Natural killer cell (primary cell): Measurements from ENCODE around the gene ARHGAP26. TPM values are rescaled to one million over a fixed set of nuclear protein-coding genes. Genes with fewer than 3 reads are reported as not detected.

ENCODE experiments used
- ATAC-seq, 3 donors: fragments of 150-1000 bp in 2 of 3; fragments of 200-7000 bp in 1 of 3; cut with Tn5 transposase; 1 replicate in 1 of 3; 2 replicates in 2 of 3; pipeline ENCODE4 v1.10.0; 2021; ENCODE audit warnings: mild to moderate bottlenecking in 2 of 3, moderate library complexity in 2 of 3
- DNase-seq, 2 donors: peaks; one replicate each; pipeline versions ENCODE4 v3.0.0 to v3.0.0-alpha.2; 2013 to 2021; ENCODE audit warnings: mixed read lengths in 1 of 2
- H3K27ac ChIP-seq: one replicate; pipeline ENCODE4 v1.5.1; 2013; ENCODE audit warnings: mild to moderate bottlenecking, low read length
- H3K27me3 ChIP-seq: one replicate; pipeline ENCODE4 v1.6.1; 2013; ENCODE audit warnings: low read length; ENCODE audit not compliant: control insufficient read depth, insufficient read depth
- H3K36me3 ChIP-seq: one replicate; pipeline ENCODE4 v1.6.1; 2013; ENCODE audit warnings: low read length; ENCODE audit not compliant: control insufficient read depth, insufficient read depth
- H3K4me1 ChIP-seq: one replicate; pipeline ENCODE4 v1.6.1; 2013; ENCODE audit warnings: low read length; ENCODE audit not compliant: control insufficient read depth, insufficient read depth
- H3K4me3 ChIP-seq: one replicate; pipeline ENCODE4 v1.5.1; 2013; ENCODE audit warnings: low read length
- H3K9me3 ChIP-seq: one replicate; pipeline ENCODE4 v1.6.1; 2013; ENCODE audit warnings: low read length; ENCODE audit not compliant: control insufficient read depth, insufficient read depth
- H3K27ac Mint-ChIP-seq, 2 donors: one replicate each; pipeline ENCODE4 v1.8.0; 2022; ENCODE audit warnings: mild to moderate bottlenecking in 2 of 2, mixed read lengths in 2 of 2, moderate library complexity in 1 of 2
- H3K27me3 Mint-ChIP-seq, 2 donors: one replicate each; pipeline ENCODE4 v1.8.0; 2022; ENCODE audit warnings: low read depth in 2 of 2, mixed read lengths in 2 of 2
- H3K36me3 Mint-ChIP-seq: one replicate; pipeline ENCODE4 v1.8.0; 2022; ENCODE audit warnings: mixed read lengths
- H3K4me1 Mint-ChIP-seq, 2 donors: one replicate each; pipeline ENCODE4 v1.8.0; 2022; ENCODE audit warnings: mixed read lengths in 2 of 2
- H3K4me3 Mint-ChIP-seq: one replicate; pipeline ENCODE4 v1.8.0; 2022; ENCODE audit warnings: mild to moderate bottlenecking, moderate library complexity, mixed read lengths
- H3K9me3 Mint-ChIP-seq, 2 donors: one replicate each; pipeline ENCODE4 v1.8.0; 2022; ENCODE audit warnings: mixed read lengths in 2 of 2
- WGBS: methylation state at CpG from one replicate; pipeline ENCODE4 v1.1.7; 2013; ENCODE audit warnings: missing lambda C conversion rate; ENCODE audit not compliant: insufficient coverage; 5-methylcytosine and 5-hydroxymethylcytosine counted together
- intact Hi-C: fragments of 100-400 bp; cut with micrococcal nuclease; formaldehyde crosslinking; loops from one replicate; pipeline ENCODE4 v1.14.2; 2022
- total RNA-seq, 4 donors: library from RNA; stranded (reverse); fragments of 120-200 nt in 1 of 4; gene quantifications; one replicate each; pipeline versions ENCODE4 v1.2.3 to v1.2.4, GENCODE V29; 2013 to 2022
- TF ChIP-seq, protein P1 (sequence below): fragments of 200-600 bp; IDR thresholded peaks from one replicate; pipeline ENCODE4 v1.8.0; 2022; ENCODE audit warnings: antibody characterized with exemption

Gene ARHGAP26
- total RNA-seq, 3 donors from 2014 or later (not counting 1 experiment from before 2014, with no cell fraction given): 153 to 159 (median 158) TPM

DNA sequence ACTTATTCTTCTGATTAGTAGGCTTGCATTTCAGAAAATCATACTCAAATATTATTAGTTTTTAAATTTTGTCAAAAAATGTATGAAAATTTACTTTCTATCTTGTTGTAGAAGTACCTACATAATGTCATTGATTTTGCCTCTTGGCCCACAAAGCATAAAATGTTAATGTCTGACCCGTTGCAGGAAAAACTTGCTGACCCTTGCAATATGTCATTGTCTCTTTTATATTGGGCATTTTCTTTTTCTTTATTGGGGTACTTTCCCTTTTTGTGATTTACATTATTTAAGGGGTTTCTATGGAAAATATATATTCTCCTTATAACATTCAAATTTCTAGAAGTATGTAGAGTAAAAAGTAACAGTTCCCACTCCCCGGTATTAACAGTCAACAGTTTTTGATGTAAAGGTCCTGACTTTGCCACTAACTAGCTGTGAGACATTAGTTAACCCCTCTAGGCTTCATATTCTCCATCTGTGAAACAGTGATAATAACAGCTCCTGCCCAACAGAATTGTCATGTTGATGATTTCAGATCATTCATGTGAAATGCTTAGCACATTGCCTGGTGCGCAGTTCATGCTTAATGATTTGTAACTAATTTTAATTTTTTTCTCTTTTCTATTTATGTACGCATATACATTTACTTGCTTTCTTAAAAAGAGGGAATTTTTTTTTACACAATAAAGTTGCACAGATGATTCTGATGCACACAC is 243.2 kb downstream of the ARHGAP26 start:
- Histone ChIP-seq H3K4me1 (peaks cover 15% of the 10 kb centered on the region), H3K27me3 (no peaks in the 10 kb centered on the region), H3K27ac (no peak overlapping the region), H3K9me3 (no peaks in the 10 kb centered on the region), H3K36me3 (peaks cover 22% of the 10 kb centered on the region), H3K4me3 (no peak overlapping the region)
- H3K27me3 Mint-ChIP-seq: no peaks in the 10 kb centered on the region
- TF ChIP-seq, protein P1, sequence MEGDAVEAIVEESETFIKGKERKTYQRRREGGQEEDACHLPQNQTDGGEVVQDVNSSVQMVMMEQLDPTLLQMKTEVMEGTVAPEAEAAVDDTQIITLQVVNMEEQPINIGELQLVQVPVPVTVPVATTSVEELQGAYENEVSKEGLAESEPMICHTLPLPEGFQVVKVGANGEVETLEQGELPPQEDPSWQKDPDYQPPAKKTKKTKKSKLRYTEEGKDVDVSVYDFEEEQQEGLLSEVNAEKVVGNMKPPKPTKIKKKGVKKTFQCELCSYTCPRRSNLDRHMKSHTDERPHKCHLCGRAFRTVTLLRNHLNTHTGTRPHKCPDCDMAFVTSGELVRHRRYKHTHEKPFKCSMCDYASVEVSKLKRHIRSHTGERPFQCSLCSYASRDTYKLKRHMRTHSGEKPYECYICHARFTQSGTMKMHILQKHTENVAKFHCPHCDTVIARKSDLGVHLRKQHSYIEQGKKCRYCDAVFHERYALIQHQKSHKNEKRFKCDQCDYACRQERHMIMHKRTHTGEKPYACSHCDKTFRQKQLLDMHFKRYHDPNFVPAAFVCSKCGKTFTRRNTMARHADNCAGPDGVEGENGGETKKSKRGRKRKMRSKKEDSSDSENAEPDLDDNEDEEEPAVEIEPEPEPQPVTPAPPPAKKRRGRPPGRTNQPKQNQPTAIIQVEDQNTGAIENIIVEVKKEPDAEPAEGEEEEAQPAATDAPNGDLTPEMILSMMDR: no peak
- H3K36me3 Mint-ChIP-seq: peaks cover 21% of the 10 kb centered on the region
- ATAC-seq: no peak
- WGBS: 100% methylated on average over 1 of the region's 4 CpGs
- H3K27ac Mint-ChIP-seq: peak overlapping the region in 1 of 2 donors; percentile 61
- intact Hi-C loops: no loop called here
- H3K4me3 Mint-ChIP-seq: no peak overlapping the region
- DNase-seq: no peak
- H3K4me1 Mint-ChIP-seq: peaks cover 31 to 34% of the 10 kb centered on the region in 2 donors
- no peaks in the 10 kb centered on the region for H3K9me3 Mint-ChIP-seq

DNA sequence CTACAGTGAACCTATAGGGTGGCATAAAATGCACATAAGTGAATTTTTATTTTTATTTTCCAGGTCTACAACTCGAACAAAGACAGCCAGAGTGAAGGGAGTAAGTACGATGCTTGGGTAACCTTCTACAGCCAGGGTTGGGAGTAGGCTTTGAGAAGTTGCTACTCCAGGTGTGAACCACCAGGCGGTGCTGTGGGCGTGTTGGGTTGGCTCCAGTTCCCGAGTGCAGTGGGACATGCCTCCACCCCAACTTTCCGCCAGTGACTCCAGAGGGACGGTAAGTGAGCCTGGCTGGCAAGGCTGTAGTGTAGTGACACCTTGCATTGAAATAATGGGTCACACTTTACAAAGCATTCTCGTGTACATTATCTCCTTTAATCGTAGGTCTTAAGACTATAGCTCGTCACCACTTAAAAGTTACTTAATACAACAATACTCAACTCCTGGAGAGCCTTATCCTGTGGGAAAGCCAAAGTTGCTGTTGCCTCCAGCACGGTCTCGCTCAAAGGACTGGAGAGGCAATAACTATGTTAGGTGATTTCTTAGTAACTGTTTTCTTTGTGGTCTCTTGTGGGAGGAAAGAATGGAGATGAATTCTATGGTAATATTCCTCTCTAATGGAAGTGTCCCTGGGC is 244.0 kb downstream of the ARHGAP26 start:
- no peaks in the 10 kb centered on the region for H3K27me3 Mint-ChIP-seq
- WGBS: 92% methylated on average over 12 of the region's 12 CpGs
- H3K4me3 Mint-ChIP-seq: no peak overlapping the region
- peaks cover 13% of the 10 kb centered on the region for H3K4me1 ChIP-seq
- intact Hi-C loops: no loop called here
- DNase-seq (peak in 1 of 2 donors; percentile 52), ATAC-seq (no peak)
- TF ChIP-seq, protein P1: no peak
- no peaks in the 10 kb centered on the region for H3K27me3 ChIP-seq
- H3K9me3 ChIP-seq: no peaks in the 10 kb centered on the region
- H3K27ac ChIP-seq: no peak overlapping the region
- peaks cover 24% of the 10 kb centered on the region for H3K36me3 Mint-ChIP-seq
- H3K36me3 ChIP-seq: peaks cover 22% of the 10 kb centered on the region
- H3K27ac Mint-ChIP-seq: peak overlapping the region in 1 of 2 donors; percentile 61
- peaks cover 29 to 30% of the 10 kb centered on the region in 2 donors for H3K4me1 Mint-ChIP-seq
- no peaks in the 10 kb centered on the region for H3K9me3 Mint-ChIP-seq
- no peak overlapping the region for H3K4me3 ChIP-seq

DNA sequence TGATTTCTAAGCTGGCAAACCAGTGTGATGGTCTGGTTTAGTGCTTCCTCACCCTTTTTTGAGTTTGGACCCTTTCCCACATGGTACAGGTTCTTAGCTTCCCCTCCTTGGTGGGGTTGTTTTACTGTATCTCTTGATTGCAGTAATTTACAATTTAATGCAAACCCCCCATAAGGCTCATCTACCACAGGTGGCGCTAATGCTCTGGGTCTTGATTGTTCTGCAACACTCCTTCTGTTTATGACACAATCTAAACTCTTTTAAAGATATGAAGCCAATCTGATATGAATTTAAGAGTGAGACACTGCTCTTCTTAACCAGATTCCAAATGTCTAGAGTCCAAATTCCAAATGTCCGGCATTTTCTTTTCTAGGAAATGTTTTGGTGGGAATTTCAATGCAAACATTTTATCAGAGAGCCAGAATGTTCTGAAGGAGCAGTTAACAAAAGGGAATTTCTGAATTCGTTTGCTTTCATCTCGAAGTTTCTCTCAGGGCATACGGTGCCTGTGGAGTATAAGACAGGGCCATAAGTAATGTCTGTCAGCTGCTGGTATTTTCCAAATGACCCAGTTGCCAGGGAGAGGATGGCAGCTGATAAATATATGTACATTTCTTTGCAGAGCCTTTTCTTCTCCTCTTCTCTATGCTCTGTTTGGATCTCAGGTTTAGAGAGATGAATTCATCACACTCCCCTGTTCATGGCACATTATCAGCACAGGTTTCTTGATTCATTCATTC is 246.8 kb downstream of the ARHGAP26 start:
- no peak overlapping the region for H3K4me3 ChIP-seq
- no peaks in the 10 kb centered on the region for H3K9me3 Mint-ChIP-seq
- H3K4me3 Mint-ChIP-seq: no peak overlapping the region
- H3K4me1 ChIP-seq: no peaks in the 10 kb centered on the region
- peaks cover 20 to 21% of the 10 kb centered on the region in 2 donors for H3K4me1 Mint-ChIP-seq
- DNase-seq (peak in 1 of 2 donors; percentile 71), ATAC-seq (peak; percentile 76 to 77 (median 77))
- intact Hi-C loops: no loop called here
- WGBS: 92% methylated on average over 4 of the region's 5 CpGs
- H3K27me3 Mint-ChIP-seq: no peaks in the 10 kb centered on the region
- no peaks in the 10 kb centered on the region for H3K9me3 ChIP-seq
- TF ChIP-seq, protein P1: peak; percentile 59
- peaks cover 24% of the 10 kb centered on the region for H3K36me3 Mint-ChIP-seq
- H3K27me3 ChIP-seq: no peaks in the 10 kb centered on the region
- H3K27ac Mint-ChIP-seq: peak overlapping the region; percentile 45 to 81
- H3K36me3 ChIP-seq: peaks cover 22% of the 10 kb centered on the region
- no peak overlapping the region for H3K27ac ChIP-seq
